LoVo (cell line): ENCODE results near the gene FITM1.

Experiments
- DNase-seq: peaks from one replicate; pipeline ENCODE4 v3.0.0-alpha.2; 2016; ENCODE audit warnings: low spot score

The FITM1 gene

DNA sequence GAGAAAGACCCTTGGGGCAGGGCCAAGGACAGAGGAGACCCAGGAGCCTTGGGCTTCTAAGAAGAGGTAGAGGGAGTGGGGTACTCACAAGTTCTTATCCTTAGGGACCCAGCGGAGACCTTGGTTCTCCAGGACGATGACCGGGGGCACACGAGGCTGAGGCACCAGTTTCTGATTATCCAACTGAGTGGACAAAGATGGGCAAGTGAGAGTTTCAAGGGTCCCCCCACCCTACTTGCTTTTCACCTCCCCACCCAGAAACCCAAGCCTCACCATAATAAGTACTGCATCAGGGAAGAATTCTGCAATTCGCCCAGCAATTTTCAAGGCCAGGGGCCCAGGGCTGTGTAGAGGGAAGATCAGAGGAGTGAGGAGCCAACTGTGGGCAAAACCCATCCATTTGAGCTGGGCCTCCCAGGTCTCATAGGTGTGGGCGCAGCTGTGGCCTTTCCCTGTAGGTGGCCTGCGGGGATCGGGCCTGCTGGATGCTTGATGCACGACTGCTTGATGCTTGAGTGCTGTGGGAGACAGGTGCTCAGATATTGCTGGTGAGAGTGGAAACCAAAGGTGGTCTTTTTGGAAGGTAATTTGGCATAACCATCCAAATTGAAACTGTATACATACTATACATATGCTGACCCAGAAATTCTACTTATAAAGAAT lies 8.9 kb downstream of the FITM1 start:
- peak; percentile 20 for DNase-seq

DNA sequence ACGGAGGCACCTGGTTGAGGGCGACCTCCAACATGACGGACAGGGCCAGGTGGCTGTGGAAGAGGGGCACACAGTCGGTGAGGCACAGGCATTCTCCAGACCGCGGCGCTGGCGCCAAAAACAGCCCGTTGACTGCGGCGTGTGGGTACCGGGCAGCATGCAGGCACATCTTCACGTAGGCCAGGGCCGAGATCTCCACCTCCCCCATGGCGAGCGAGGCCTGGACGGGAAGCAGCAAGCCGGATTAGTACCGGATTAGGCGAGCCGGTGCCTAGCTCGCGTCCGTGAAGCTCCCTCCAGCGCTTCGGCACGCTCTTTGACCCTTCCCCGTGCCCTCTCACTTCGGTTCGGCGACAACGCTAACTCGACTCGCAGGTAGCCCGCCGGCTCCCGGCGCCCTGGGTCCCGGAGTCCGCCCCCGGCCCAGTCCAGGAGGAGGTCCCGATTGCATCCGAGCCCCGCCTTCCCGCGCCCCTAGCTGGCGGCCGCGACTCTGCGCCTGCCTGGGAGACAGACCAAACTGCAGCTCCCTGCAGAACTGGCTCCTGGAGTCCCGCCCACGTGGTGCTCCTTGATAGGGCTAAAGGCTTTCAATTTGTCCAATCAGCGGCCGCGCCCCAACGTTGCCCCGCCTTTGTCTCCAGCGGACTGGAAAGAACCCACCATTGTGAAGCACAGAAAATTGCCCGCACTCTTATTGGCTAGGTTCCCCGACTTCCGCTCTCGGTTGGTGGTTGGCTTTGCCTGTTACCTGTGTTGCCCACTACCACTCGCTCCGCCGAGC lies 10.8 kb downstream of the FITM1 start, which contains the start of gene EMC9:
Gene EMC9, minus strand, starts transcription at position 495 of the 784 bp plus-strand sequence. Its CDS starts 287 bp downstream, at position 208.
- DNase-seq, result peak; percentile 99

DNA sequence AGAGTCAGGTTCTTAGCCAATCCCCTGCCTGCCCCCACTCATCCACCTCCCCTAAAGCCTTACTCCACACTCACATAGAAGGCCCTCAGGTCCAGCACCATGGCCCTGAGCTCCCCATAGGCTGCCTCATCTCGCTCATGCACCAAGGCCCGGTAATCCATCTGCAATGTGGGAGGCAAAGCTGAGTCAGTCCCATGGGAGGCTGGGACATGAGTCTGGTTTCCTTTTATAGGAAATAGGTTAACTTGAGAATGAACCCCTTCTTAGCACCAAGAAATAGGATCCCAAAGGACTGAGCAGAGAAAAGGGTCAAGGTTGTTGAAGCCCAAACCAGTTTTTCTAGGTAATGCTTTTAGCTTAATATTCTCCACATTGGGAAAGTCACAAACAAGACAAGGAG lies 13.1 kb downstream of the FITM1 start:
- no peak for DNase-seq

DNA sequence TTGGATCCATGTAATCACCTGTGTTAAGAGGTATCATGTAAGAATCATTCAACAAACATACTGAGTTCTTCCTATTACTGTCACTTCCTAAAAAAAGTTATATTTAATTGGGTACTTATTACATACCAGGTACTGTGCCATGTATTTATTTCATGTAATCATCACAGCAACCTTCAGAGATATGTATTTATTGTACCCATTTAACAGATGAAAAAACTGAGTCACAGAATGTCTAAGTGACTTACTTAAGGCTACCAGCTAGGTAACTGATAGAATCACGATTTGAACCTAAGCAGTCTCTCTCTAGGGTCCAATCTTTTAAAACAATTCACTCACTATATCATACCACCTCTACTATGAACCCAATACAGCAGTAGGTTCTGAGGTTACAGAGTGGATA lies 14.0 kb downstream of the FITM1 start:
- DNase-seq, result no peak

DNA sequence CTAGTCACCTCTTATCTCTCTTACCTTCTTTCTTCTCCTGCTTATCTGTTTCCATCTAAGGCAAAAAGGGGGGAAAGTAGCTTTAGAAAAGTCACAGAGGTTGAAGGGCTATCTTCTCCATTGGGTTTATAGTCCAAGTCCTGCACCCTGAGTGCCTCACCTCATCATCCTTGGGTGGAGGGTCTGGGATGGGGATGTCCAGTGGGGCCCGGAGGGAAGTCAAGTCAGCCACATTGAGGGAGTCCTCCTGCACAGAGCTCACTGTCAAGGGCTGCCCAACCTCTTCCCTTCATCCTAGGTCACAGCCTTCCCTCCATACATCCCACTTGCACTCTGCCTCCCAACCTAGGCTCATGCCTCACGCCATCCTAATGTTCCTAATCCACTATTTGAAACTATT lies 14.8 kb downstream of the FITM1 start:
- DNase-seq, result no peak

DNA sequence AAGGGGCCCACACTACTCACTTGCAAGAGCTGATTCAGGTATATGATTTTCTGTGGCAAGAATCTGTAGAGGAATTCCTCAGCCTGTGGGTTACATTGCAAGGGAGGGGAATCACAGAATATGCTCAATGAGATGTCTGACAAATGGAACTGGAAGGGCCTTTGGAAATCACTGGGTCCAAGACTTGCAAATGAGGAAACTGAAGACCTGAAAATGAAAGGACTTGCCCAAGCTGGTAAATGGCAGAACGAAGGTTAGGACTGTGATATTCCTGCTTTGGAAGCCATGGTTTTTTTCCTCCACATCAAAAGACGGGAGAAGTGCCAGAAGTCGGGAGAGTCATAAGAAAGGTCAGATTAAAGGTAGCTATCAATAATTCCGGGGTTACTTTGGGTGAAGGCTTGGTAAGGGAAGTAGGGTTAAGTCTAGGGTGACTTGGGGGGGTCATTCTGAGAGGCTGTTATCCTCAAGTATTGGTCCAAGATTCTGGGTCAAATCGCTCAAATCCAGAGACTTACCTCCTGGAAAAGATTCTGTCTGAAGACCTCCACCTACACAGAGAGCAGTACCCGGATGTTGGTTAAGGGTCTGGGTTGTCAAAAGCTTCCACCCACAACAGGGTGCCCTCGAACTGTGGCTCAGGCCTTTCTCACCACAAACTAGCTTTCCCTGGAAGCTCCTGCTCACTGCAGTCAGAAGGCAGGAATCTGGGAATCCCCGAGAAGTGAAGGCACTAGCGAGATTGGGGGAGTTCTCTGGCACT lies 15.4 kb downstream of the FITM1 start:
- no peak for DNase-seq

DNA sequence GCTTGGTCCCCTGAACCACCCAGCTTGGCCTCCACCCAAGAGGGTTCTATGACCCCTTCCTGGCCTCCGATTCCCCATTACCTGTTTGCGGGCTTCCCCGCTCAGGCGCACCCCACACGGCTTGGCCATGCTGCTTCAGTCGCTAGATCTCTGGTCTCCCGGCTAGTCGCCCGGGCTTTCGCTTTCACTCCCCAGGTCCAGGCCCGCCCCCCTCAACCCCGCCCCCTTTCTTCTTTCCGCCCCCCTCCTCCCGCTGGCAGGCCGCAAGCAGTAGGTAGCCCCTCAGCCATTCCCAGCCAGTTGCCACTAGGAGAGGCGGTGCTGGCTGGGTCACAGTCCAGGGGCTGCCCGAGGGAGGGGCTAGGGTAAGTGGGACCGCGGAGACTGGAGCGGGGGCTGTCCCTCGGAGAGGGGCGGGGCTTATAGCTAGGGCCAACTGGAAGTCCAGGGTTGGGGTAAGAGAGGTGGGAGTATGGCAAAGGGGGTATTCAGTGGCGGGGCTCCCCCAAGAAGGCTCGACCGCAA lies 16.1 kb downstream of the FITM1 start, which contains the start of gene PSME2:
Gene PSME2, minus strand, starts transcription at position 158 of the 525 bp plus-strand sequence. Its CDS starts 29 bp downstream, at position 129.
- peak; percentile 97 for DNase-seq

DNA sequence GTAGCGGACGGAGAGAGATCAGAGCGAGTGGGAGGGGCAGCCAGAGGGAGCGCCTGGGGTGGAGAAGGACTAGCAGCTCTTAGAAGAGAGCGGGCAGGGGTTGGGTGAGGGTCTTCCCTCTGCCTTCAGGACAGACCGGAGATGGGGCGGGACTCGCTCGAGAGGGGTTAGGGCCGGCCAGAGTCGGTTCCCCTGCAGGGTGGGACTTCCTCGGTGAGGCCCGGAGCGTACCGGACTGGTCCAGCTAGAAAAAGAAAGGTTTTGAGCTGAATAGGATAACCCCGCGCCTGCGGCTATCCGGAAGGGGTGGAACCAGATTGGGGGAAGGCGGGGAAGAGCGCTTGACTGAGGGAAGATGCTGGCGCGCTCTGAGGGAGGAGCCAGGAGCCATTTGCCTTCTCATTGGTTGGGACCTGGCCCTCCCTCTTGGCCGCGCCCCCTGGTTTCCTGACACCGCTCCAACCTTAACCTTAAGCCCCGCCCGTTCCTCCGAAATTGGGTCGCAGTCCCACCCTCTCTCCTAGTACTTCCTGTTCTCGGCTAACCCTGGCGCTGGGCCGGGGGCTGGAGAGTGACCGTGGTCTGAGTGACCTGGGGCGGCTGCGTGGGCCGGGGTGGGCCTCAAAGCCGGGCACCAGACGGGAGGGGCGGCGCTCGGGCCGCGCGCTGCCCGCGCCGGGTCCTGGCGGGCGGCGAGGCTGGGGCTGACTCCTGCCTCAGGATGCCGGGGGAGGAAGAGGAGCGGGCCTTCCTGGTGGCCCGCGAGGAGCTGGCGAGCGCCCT lies 16.7 kb downstream of the FITM1 start, which contains the start of gene RNF31:
Gene RNF31, plus strand, starts transcription at position 521 of the 783 bp plus-strand sequence. Its CDS starts 201 bp downstream, at position 722.
- DNase-seq, result peak; percentile 99

DNA sequence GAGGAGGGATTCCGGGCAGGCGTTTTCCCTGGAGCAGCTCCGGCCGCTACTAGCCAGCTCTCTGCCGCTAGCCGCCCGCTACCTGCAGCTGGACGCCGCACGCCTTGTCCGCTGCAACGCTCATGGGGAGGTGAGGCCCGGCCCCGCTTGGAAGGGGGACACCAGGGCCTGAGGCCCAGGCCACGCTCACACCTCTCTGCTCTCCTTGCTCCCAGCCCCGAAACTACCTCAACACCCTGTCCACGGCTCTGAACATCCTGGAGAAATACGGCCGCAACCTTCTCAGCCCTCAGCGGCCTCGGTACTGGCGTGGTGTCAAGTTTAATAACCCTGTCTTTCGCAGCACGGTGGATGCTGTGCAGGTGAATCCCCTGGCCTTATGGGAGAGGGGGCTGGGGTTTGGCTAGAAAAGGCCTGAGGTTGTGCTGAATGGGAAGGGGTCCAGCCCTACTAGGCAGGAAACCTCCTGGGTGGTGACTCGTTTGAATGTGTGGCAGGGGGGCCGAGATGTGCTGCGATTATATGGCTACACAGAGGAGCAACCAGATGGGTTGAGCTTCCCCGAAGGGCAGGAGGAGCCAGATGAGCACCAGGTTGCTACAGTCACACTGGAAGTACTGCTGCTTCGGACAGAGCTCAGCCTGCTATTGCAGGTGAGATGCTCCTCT lies 17.4 kb downstream of the FITM1 start:
- no peak for DNase-seq

DNA sequence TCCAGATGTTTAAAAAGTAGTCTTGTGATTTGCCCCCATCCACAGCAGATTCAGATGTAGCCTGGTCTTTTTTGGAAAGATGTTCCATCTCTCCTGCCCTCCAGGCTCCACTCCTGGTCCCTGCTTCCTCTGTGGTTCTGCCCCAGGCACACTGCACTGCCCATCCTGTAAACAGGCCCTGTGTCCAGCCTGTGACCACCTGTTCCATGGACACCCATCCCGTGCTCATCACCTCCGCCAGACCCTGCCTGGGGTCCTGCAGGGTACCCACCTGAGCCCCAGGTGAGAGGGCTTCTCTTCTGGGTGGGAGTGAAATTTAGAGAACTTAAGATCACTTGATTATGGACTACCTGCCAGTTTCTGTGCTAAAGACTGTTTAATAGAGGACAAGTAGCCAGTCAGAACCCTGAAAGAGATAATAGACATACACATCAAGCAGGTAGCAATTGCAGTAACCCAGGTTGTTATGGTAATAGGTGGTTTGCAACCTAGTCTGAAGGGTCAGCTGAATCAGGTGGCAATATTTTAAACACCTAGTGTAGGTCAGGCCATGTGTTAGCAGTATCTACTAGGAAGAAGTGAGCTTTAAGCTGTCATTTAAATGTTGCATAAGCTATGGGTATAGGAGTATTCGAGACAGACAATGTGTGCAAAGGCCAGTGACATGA lies 19.0 kb downstream of the FITM1 start:
- DNase-seq, result no peak

DNA sequence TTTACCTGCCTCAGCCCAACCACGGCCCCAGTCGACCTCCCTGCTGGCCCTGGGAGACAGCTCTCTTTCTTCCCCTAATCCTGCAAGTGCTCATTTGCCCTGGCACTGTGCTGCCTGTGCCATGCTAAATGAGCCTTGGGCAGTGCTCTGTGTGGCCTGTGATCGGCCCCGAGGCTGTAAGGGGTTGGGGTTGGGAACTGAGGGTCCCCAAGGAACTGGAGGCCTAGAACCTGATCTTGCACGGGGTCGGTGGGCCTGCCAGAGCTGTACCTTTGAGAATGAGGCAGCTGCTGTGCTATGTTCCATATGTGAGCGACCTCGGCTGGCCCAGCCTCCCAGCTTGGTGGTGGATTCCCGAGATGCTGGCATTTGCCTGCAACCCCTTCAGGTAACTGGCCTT lies 19.6 kb downstream of the FITM1 start:
- DNase-seq, result no peak

DNA sequence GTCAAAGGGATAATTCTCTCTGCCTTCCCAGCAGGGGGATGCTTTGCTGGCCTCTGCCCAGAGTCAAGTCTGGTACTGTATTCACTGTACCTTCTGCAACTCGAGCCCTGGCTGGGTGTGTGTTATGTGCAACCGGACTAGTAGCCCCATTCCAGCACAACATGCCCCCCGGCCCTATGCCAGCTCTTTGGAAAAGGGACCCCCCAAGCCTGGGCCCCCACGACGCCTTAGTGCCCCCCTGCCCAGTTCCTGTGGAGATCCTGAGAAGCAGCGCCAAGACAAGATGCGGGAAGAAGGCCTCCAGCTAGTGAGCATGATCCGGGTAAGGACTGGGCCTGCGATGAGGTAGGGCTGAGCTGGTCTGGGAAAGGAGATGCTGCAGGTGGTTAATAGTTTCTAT lies 20.1 kb downstream of the FITM1 start:
- DNase-seq, result no peak

DNA sequence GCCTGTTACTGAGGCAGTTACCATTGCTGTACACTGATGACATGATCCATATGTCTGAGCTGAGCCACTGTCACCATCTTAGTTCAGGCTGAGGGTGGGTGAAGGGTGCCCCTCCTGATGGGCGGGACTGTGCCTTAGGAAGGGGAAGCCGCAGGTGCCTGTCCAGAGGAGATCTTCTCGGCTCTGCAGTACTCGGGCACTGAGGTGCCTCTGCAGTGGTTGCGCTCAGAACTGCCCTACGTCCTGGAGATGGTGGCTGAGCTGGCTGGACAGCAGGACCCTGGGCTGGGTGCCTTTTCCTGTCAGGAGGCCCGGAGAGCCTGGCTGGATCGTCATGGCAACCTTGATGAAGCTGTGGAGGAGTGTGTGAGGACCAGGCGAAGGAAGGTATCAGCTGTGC lies 20.5 kb downstream of the FITM1 start:
- DNase-seq, result no peak

DNA sequence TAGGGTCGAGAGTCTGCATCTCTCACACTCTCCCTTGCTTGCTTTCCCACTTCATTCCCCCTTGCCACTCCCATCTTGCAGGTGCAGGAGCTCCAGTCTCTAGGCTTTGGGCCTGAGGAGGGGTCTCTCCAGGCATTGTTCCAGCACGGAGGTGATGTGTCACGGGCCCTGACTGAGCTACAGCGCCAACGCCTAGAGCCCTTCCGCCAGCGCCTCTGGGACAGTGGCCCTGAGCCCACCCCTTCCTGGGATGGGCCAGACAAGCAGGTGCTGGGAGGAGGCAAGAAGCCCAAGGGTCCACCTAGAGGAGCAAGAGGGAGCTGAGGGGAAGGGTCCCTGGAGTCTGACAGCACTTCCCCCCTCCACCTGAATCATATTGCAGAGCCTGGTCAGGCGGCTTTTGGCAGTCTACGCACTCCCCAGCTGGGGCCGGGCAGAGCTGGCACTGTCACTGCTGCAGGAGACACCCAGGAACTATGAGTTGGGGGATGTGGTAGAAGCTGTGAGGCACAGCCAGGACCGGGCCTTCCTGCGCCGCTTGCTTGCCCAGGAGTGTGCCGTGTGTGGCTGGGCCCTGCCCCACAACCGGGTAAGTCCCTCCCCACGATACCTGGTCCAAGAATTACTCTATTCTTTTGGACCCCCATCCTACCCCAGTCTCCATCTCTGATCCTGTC lies 21.1 kb downstream of the FITM1 start:
- DNase-seq, result no peak

DNA sequence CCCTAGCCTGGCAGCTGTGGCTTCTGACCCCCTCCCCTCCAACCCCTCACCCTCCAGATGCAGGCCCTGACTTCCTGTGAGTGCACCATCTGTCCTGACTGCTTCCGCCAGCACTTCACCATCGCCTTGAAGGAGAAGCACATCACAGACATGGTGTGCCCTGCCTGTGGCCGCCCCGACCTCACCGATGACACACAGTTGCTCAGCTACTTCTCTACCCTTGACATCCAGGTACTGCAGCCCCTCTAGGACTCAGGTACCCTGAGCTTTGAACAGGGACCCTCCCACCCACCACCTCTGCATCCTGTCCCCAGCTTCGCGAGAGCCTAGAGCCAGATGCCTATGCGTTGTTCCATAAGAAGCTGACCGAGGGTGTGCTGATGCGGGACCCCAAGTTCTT lies 24.6 kb downstream of the FITM1 start:
- DNase-seq, result no peak

DNA sequence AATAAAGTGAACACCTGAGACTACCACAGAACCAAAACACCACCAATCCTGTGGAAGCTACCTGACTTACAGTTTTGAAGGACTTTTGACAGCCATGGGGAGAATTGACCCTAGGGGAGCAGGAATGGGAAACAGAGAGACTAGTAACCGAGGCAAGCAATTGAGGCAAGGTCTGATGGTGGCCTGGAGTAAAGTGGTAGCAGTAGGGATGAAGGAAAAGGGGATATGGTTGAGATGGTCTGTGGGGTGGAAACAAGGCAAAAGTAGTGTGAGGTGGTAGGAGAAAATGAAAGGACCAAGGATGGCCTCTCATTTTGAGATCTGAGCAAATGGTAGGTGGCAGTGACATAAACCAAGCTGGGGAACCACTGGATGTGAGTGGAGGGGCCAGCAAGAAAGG lies 26.4 kb downstream of the FITM1 start:
- DNase-seq, result no peak

DNA sequence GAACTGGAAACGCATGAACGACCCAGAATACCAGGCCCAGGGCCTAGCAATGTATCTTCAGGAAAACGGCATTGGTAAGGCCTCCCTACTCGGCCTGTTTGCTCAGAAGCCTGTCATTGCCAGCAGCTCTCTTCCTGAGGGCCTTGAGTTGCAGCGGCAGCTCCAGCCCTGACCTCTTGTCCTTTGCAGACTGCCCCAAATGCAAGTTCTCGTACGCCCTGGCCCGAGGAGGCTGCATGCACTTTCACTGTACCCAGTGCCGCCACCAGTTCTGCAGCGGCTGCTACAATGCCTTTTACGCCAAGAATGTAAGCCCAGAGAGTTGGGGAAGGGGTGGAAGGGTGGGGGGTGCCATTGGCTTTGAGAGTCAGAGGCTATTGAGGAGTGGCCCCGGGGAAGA lies 26.9 kb downstream of the FITM1 start:
- no peak for DNase-seq

DNA sequence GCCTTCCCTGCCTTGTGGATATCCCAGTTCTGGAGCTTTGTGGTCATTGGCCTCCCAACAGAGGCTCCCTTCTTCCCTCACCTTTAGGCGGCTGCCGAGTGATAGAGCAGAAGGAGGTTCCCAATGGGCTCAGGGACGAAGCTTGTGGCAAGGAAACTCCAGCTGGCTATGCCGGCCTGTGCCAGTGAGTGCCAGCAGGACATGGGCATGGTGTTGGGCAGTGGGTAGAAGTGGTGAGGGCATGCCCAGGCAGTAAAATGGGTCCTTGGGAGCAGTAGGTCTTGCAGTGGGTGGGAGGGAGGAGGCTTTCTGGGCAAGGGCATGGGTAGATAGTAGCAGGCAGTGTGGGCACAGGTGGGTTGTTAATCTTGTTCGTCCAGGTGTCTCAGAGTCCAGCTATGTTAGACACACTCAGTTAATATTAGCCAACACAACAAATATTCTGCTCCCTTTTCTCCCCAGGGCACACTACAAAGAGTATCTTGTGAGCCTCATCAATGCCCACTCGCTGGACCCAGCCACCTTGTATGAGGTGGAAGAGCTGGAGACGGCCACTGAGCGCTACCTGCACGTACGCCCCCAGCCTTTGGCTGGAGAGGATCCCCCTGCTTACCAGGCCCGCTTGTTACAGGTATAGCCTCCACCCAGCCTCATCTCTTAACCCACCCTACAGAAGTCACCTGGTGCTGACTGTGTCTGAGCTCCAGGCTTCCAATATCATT lies 29.5 kb downstream of the FITM1 start:
- no peak for DNase-seq

DNA sequence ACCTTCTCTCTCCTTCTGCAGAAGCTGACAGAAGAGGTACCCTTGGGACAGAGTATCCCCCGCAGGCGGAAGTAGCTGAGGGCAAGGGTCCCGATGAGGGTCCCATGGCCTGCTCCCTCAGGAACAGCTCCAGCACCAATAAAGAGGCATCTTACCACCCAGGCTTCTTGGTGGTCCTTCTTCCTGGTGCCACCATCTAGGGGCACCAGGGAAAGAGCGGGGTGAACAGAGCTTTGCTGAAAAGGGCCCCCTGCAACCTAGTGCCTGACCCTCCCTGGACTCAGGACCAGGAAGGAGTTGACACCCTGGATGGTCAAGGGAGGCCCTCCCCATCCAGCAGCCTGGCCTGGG lies 30.0 kb downstream of the FITM1 start:
- DNase-seq, result no peak
